NCI-H1105 (cell line): Measurements from ENCODE around the gene RARG.
"Not testable (repeated sequence)": the region's sequence is repeated elsewhere in the genome, so short reads cannot be mapped to it uniquely, and the experiment has no call there.

Source experiments
- DNase-seq: peaks from one replicate; lab custom pipeline; 2025; lab: John Stamatoyannopoulos, UW

Gene RARG

DNA sequence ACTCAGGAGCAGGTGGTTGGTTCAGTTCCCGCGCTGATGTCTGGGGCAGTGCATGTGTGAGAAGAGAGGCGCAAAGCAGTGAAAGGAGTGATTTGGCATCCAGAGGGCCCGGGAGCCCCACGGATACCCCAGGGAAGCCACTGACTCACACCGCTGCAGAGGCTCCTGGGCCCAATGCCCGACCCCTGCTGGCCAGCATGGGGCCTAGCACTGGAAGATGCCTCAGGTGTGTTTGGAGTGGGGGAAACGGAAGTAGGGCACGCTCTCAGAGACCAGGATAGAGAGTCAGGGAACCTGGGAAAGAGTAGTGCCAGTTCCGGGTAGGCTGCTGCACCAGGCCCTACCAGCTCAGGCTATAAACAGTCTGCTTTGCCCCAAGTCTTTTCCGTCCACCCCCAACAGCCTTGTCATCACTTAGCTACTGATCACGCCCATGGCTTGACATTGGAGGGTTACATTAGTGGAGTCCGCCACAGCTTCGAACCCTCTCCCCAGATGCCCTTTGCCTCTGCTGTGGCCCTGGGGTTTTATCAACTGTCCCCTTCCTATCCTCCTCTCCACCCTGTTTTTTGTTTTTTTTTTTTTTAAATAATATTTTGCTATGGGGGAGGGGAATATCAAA lies 41.8 kb downstream of the RARG start:
- DNase-seq, result no peak

- DNase-seq, result no peak
Observed at GRCh38 chr12:53187145-53187899, 44.7 kb downstream of the RARG start.

DNA sequence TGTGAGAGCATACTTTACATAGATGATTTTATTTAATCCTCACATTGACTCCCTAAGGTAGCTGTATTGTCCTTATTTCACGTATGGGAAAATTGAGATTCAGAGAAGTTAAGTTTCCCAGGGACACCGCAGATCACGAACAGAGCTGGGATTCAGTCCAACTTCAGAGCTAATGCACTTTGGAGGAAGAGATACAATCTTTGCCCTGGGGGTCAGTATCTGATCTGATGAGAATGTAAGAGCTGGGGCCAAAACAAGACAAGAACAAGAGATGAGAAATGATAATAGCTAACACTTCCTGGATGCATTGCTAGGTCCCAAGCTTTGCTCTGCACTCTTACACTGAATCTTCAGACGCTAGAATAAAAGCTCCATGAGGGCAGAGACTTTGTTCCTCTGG lies 45.3 kb downstream of the RARG start:
- DNase-seq, result no peak

GRCh38 chr12:53185582-53186153 lies 46.3 kb downstream of the RARG start:
- DNase-seq, result no peak

- no peak for DNase-seq
Observed at GRCh38 chr12:53184828-53185227, 47.2 kb downstream of the RARG start.

GRCh38 chr12:53182903-53183302 lies 49.1 kb downstream of the RARG start:
- no peak for DNase-seq

- DNase-seq, result no peak
Observed at GRCh38 chr12:53181935-53182334, 50.1 kb downstream of the RARG start.

GRCh38 chr12:53180931-53181645 lies 50.9 kb downstream of the RARG start:
- peak; percentile 60 for DNase-seq

GRCh38 chr12:53180220-53180930 lies 51.6 kb downstream of the RARG start, which contains the start of the genes CSAD and ZNF740:
TSS of gene CSAD (minus strand) at chr12:53180925. CDS start at chr12:53173470, 7,455 bp downstream.
TSS of gene ZNF740 (plus strand) at chr12:53180722. CDS start at chr12:53181984, 1,262 bp downstream.
- DNase-seq, result peak; percentile 85

DNA sequence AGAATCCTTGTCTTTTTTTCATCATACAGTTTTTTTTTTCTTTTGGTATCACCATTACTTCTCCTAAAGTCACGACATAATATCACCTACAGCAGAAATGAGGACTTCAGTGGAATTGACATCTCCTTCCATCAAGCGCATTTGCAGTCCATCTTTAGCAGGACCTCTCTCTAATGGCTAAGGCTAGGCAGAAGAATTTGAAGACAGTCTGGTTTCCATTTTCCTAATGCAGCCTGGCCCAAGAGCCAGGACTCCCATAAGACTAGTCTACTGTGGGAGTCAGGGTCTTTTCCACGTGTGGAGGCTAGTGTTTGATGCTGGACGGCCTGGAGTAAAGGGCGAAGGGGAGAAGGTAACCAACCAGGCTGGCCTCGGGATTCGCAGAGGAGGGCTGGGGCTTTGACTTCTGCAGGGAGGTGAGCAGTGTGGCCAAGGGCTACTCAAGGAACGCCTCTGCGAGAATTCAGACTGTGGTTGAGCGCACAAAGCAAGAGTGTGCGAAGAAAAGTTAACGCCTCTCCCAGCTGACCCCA lies 52.3 kb downstream of the RARG start:
- no peak for DNase-seq

- not testable (repeated sequence) for DNase-seq
Observed at GRCh38 chr12:53178803-53179202, 53.2 kb downstream of the RARG start.

GRCh38 chr12:53177447-53177846 lies 54.6 kb downstream of the RARG start:
- not testable (repeated sequence) for DNase-seq

DNA sequence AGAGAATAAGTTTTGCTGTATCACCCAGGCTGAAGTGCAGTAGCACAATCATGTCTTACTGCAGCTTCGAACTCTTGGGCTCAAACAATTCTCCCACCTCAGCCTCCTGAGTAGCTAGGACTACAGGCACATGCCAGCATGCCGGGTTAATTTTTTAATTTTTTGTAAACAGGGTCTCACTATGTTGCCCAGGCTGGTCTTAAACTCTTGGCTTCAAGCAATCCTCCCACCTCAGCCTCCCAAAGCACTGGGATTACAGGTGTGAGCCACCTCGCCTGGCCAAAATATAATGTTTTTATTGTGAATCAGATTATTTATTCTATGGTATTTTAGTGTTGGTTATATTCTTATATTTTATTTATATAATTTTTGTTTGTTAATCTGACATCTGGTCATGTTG lies 55.3 kb downstream of the RARG start:
- DNase-seq, result no peak

GRCh38 chr12:53174881-53175491 lies 57.0 kb downstream of the RARG start:
- DNase-seq, result no peak

- no peak for DNase-seq
Observed at GRCh38 chr12:53173085-53173715, 58.8 kb downstream of the RARG start.

GRCh38 chr12:53172352-53172751 lies 59.7 kb downstream of the RARG start:
- DNase-seq, result no peak

DNA sequence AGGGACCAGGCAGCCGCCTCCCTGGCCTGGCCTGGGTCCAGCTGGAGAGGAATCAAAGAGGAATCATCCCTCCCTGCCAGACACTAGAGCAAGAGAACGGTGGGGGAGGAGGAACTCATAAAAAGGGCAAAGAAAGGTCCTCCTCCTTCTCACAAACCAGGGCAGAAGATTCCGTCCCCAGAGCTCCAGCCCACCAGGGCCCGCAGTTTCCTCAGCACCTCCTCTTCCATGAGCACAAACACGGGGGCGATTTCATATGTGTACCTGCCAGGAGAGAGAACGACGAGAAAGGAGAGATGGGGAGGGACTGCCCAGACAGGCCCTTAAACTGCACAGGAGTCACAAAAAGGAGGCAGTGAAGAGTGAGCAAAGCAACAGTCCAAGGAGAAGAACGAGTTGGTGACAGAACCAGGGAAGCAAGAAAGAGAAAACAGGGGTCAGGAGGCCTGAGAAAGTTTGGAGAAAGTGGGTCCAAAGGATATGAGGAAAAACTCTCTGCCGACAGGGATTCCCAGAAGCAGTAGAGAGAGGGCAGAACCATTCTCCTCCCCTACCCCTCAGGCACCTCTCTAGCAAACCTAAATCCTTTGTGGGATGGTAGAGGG lies 60.2 kb downstream of the RARG start:
- DNase-seq, result no peak

DNA sequence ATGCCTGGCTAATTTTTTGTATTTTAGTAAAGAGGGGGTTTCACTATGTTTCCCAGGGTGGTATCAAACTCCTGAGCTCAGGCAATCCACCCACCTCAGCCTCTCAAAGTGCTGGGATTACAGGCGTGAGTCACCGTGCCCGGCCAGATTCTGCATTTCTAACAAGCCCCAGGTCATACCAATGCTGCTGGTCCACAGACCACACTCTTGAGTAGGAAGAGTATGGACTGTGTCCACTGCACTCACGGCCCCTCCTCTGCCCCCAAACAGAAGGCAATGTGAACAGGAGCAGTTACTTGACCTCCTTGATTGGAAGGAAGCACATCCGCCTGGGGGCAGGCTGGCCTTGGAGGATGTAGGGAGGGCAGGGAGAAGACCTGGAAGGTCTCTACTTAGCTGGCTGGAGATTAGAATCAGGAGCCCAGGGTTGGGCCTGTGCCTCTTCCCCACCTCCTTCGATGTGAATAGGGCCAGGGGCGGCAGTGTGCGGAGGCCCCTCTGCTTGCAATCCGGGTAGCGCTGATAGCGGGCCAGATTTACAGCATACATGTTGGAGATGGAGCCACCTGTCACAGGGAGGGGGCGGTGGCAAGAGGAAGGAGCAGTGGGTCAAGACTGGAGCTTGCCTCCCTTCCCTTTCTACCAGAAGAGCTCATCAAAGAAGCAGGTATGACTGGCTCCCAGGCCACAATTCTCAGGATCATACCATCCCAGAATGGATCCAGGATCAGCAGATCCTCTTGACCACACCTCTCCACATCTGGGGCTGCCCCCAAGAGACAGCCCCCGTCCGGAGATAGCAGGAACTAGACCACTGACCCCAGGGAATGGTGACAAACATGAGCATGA lies 60.9 kb downstream of the RARG start:
- no peak for DNase-seq

DNA sequence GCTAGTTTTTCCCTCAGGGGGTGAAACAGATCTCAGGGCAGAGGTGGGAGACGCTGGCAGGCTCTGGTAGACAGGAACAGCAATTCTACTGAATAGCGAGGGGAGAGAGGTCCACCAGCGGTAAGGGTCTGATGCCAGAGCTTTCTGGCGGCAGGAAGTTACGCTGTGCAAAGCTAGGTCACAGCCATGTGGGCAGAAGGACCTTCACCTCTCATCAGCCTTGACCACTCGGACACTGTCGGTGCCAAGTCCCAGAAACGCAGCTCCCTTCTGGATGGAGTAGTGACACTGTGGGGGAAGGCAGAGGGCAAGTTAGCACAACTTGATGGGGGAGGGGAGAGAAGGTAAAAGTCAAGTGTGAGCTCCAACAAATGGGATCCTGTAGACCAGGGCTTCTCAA lies 61.8 kb downstream of the RARG start:
- DNase-seq, result no peak
